Tibial nerve (tissue), 4 donors: Measurements from ENCODE around the gene ZNF837. TPM values are rescaled to one million over a fixed set of nuclear protein-coding genes. Genes with fewer than 3 reads are reported as not detected.

Source experiments
- DNase-seq, 2 donors: peaks; one replicate each; pipeline ENCODE4 v3.0.0-alpha.2; 2019; ENCODE audit warnings: low spot score in 2 of 2
- H3K27ac ChIP-seq, 4 donors: fragments of 200-600 bp; sonication (generic) in 3 of 4; one replicate each; pipeline ENCODE4 v1.5.1; 2017 to 2019; ENCODE audit warnings: mild to moderate bottlenecking in 1 of 4
- H3K27me3 ChIP-seq, 2 donors: fragments of 200-600 bp; sonication (generic) in 1 of 2; one replicate each; pipeline versions ENCODE4 v1.5.1 to v1.6.0; 2017 to 2019
- H3K36me3 ChIP-seq, 3 donors: fragments of 200-600 bp; sonication (generic); one replicate each; pipeline ENCODE4 v1.5.1; 2018 to 2019
- H3K4me1 ChIP-seq, 4 donors: fragments of 200-600 bp; sonication (generic) in 3 of 4; one replicate each; pipeline ENCODE4 v1.5.1; 2017 to 2019
- H3K4me3 ChIP-seq, 4 donors: fragments of 200-600 bp; sonication (generic) in 3 of 4; one replicate each; pipeline ENCODE4 v1.5.1; 2017 to 2019; ENCODE audit warnings: mild to moderate bottlenecking in 1 of 4, moderate library complexity in 1 of 4
- H3K9me3 ChIP-seq, 4 donors: fragments of 200-600 bp; sonication (generic) in 3 of 4; one replicate each; pipeline ENCODE4 v1.5.1; 2017 to 2019
- EP300 ChIP-seq, 2 donors: sonication (generic); formaldehyde crosslinking; IDR thresholded peaks; one replicate each; pipeline ENCODE4 v1.6.1; 2017; ENCODE audit warnings: antibody characterized with exemption in 2 of 2, mild to moderate bottlenecking in 1 of 2
- POLR2A ChIP-seq, 2 donors: fragments of 450-650 bp; IDR thresholded peaks; one replicate each; pipeline ENCODE4 v1.6.1; 2017; ENCODE audit warnings: antibody characterized with exemption in 2 of 2, mild to moderate bottlenecking in 2 of 2, moderate library complexity in 2 of 2
- WGBS, 2 donors: methylation state at CpG; one replicate each; pipeline ENCODE4 v1.1.5; 2018; 5-methylcytosine and 5-hydroxymethylcytosine counted together
- total RNA-seq, 4 donors: library from RNA; depleted of rRNA; stranded (reverse); fragments of >200 nt; gene quantifications; one replicate each; pipeline ENCODE4 v1.1.0, GENCODE V29; 2016
- TF ChIP-seq, protein P1 (sequence below), 5 experiments: fragments of 200-600 bp in 3 of 5; fragments of 450-650 bp in 2 of 5; sonication (generic) in 3 of 5; IDR thresholded peaks; one replicate each; pipeline ENCODE4 v1.5.1; 2016 to 2019; ENCODE audit warnings: antibody characterized with exemption in 5 of 5, mild to moderate bottlenecking in 3 of 5, moderate library complexity in 2 of 5

ZNF837 gene
- total RNA-seq, 4 donors from 2014 or later = 1.3 to 6.9 (median 2.6) TPM

DNA sequence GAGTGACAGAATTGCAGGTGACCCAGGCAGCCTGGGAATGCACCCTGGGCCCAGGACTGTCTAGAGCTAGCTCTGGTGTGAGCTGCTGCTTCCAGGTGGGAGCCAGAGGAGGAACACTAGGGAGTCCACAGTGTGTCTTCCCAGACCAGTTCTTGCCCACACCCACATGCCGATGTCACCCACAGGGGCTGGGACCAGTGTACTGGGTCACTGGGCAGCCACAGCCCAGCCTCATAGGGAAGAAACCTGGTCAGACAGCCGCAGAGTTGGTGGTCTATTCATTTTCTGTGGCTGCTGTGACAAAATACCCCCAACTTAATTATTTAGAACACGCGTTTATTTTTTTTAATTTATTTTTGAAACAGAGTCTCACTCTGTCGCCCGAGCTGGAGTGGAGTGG is 17.7 kb upstream of the ZNF837 start:
- no peak for DNase-seq
- Histone ChIP-seq H3K36me3 (peaks cover 0 to 29% (median 9%) of the 10 kb centered on the region in 3 donors), H3K27me3 (peaks cover 0 to 25% of the 10 kb centered on the region in 2 donors), H3K27ac (no peak overlapping the region), H3K4me1 (peaks cover 0 to 35% (median 15%) of the 10 kb centered on the region in 4 donors), H3K9me3 (no peaks in the 10 kb centered on the region), H3K4me3 (no peak overlapping the region)
- 91% methylated on average over 5 to 6 of the region's 6 CpGs for whole genome bisulfite sequencing, 2 donors
- no peak for TF ChIP-seq POLR2A (IDR thresholded peaks at IDR 0.05)
- TF ChIP-seq, protein P1, sequence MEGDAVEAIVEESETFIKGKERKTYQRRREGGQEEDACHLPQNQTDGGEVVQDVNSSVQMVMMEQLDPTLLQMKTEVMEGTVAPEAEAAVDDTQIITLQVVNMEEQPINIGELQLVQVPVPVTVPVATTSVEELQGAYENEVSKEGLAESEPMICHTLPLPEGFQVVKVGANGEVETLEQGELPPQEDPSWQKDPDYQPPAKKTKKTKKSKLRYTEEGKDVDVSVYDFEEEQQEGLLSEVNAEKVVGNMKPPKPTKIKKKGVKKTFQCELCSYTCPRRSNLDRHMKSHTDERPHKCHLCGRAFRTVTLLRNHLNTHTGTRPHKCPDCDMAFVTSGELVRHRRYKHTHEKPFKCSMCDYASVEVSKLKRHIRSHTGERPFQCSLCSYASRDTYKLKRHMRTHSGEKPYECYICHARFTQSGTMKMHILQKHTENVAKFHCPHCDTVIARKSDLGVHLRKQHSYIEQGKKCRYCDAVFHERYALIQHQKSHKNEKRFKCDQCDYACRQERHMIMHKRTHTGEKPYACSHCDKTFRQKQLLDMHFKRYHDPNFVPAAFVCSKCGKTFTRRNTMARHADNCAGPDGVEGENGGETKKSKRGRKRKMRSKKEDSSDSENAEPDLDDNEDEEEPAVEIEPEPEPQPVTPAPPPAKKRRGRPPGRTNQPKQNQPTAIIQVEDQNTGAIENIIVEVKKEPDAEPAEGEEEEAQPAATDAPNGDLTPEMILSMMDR (IDR thresholded peaks at IDR 0.05) = no peak
- no peak for TF ChIP-seq EP300 (IDR thresholded peaks at IDR 0.05)

DNA sequence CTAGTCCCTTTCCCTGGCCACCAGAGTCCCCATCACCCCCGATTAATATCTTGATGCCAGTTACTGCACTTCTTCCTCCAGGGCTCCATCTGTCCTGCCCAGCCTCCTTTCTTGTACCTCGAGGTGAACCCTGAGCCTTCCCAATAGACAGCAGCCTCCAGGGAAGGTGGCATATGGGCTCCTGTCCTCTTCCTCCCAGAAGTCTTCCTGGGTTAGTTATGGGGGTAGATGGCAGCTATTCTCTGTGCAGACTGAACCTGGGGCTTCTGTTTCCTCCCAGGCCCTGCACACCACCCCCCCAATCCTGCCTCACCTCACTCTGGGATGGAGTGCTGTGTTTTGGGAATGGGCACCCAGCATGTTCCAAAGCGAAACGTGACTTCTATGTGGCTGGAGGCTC is 17.3 kb upstream of the ZNF837 start:
- Histone ChIP-seq H3K36me3 (peaks cover 0 to 34% (median 12%) of the 10 kb centered on the region in 3 donors), H3K9me3 (no peaks in the 10 kb centered on the region), H3K4me1 (peaks cover 0 to 35% (median 15%) of the 10 kb centered on the region in 4 donors), H3K27ac (no peak overlapping the region), H3K27me3 (peaks cover 0 to 25% of the 10 kb centered on the region in 2 donors), H3K4me3 (no peak overlapping the region)
- no peak for TF ChIP-seq EP300 (IDR thresholded peaks at IDR 0.05)
- TF ChIP-seq POLR2A (IDR thresholded peaks at IDR 0.05) = no peak
- TF ChIP-seq, protein P1 (IDR thresholded peaks at IDR 0.05) = no peak
- 77 to 88% methylated on average over 4 of the region's 4 CpGs for WGBS, 2 donors
- no peak for DNase-seq

DNA sequence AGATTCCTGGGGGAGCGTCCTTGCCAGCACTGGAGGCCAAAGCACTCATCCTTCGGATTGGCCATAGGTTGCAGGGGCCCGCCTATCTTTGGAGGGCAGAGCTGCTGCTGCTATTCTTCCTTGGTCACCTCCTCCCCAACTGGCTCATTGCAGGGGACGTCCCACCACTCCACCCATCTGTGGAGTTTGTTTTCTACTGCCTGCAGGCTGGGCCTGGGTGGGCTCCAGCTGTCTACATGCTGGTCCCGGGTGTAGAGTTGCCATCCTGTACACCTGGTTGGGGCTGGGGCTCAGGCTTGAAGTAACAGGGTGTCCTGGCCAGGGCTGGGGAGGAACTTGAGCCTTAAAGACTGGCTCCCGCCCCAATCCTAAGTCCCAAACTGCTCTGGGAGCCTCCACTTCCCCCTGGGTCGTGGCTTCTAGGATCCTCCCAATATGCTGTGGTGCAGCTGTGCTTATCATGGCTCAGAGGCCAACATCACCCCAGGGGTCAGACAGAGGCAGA is 16.8 kb upstream of the ZNF837 start:
- Histone ChIP-seq H3K4me3 (no peak overlapping the region), H3K27ac (no peak overlapping the region), H3K4me1 (peaks cover 0 to 35% (median 15%) of the 10 kb centered on the region in 4 donors), H3K9me3 (no peaks in the 10 kb centered on the region), H3K27me3 (peaks cover 0 to 25% of the 10 kb centered on the region in 2 donors), H3K36me3 (peaks cover 0 to 39% (median 16%) of the 10 kb centered on the region in 3 donors)
- DNase-seq = no peak
- 60 to 62% methylated on average over 6 to 7 of the region's 7 CpGs for WGBS, 2 donors
- TF ChIP-seq POLR2A (IDR thresholded peaks at IDR 0.05) (no peak), EP300 (IDR thresholded peaks at IDR 0.05) (no peak)
- TF ChIP-seq, protein P1 (IDR thresholded peaks at IDR 0.05) = no peak

DNA sequence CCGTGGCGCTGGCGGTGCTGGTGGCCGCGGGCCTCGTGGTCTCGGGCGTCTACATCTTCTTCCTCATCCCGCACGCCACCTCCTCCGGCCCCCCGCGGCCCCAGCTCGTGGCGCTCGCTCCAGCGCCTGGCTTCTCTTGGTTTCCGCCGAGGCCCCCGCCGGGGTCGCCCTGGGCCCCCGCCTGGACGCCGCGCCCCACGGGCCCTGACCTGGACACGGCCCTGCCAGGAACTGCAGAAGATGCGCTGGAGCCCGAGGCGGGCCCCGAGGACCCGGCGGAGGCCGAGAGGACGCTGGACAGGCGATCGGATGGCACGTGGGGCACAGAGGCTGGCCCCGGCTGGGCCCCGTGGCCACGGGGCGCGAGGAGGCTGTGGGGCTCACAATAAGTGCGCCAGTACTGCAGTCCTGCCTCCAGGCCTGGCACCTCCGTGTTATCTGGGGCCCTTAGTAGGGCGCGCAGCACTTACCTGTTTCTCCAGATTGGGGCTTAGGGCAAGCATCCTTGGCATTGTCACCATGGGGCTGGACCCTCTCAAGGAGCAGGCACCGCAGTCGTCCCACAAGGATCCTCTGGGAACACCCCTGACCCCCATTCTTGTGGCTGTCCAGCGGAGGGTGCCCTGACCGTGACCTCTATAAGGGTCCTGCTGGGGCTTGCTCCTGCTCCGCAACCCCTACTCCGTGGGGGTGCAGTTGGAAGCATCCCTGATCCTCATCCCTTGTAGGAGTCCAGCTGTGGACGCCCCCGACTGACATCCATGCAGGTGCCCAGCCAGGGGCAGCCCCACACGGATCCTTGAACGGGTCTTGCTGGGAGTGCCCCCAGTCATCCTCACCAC is 16.1 kb upstream of the ZNF837 start:
- Histone ChIP-seq H3K4me1 (peaks cover 0 to 32% (median 13%) of the 10 kb centered on the region in 4 donors), H3K27me3 (peaks cover 0 to 25% of the 10 kb centered on the region in 2 donors), H3K36me3 (peaks cover 0 to 44% (median 16%) of the 10 kb centered on the region in 3 donors), H3K27ac (no peak overlapping the region), H3K9me3 (no peaks in the 10 kb centered on the region), H3K4me3 (no peak overlapping the region)
- no peak for DNase-seq
- 29 to 31% methylated on average over 34 to 46 of the region's 58 CpGs for WGBS, 2 donors
- TF ChIP-seq EP300 (IDR thresholded peaks at IDR 0.05) = no peak
- TF ChIP-seq, protein P1 (IDR thresholded peaks at IDR 0.05) = no peak
